PC-3 (cell line): Measurements from ENCODE around the gene SP9. TPM values are rescaled to one million over a fixed set of nuclear protein-coding genes. Genes with fewer than 3 reads are reported as not detected.

Experiments used
- ATAC-seq: fragments of 200-7000 bp; cut with Tn5 transposase; 2 replicates; pipeline ENCODE4 v1.9.1; 2020; ENCODE audit warnings: mild to moderate bottlenecking, moderate library complexity
- BruUV-seq: library from RNA; stranded (reverse); fragments of 400-500 nt; replicated peaks from 2 replicates; lab custom pipeline; 2021; lab: Mats Ljungman, UMichigan
- CTCF ChIA-PET: fragments of 300-600 bp; sonication (Branson Sonifier 250); formaldehyde crosslinking; loops from one replicate; lab custom pipeline; 2022; ENCODE audit warnings: antibody characterized with exemption; lab: Charles Lee
- POLR2A ChIA-PET: fragments of 300-600 bp; sonication (Branson Sonifier 250); formaldehyde crosslinking; loops from one replicate; lab custom pipeline; 2022; ENCODE audit warnings: antibody characterized with exemption; ENCODE audit not compliant: unreplicated experiment; lab: Charles Lee
- DNase-seq: peaks from one replicate; pipeline ENCODE4 v3.0.0-alpha.2; 2015
- H2AFZ ChIP-seq: fragments of 300-600 bp; sonication (generic); 2 replicates; pipeline ENCODE4 v1.6.0; 2016; ENCODE audit warnings: antibody characterized with exemption, low read length
- H3F3A ChIP-seq: fragments of 300-600 bp; sonication (generic); one replicate; pipeline ENCODE4 v1.6.0; 2017; ENCODE audit warnings: antibody characterized with exemption, low read length, control low read depth, mild to moderate bottlenecking; ENCODE audit not compliant: unreplicated experiment
- H3K27ac ChIP-seq: fragments of 300-600 bp; sonication (generic); 2 replicates; pipeline ENCODE4 v1.5.1; 2016; ENCODE audit warnings: mild to moderate bottlenecking, low read length
- H3K27me3 ChIP-seq: fragments of 300-600 bp; sonication (generic); 2 replicates; pipeline ENCODE4 v1.6.1; 2016; ENCODE audit warnings: low read length, mixed read lengths
- H3K36me3 ChIP-seq: fragments of 300-600 bp; sonication (generic); 2 replicates; pipeline ENCODE4 v1.6.1; 2016; ENCODE audit warnings: low read depth, mixed run types, low read length, mixed read lengths
- H3K4me1 ChIP-seq: fragments of 300-600 bp; sonication (generic); 2 replicates; pipeline ENCODE4 v1.5.1; 2016; ENCODE audit warnings: low read length; ENCODE audit not compliant: insufficient read depth
- H3K4me2 ChIP-seq: fragments of 300-600 bp; sonication (generic); 2 replicates; pipeline ENCODE4 v1.6.0; 2016; ENCODE audit warnings: low read length
- H3K4me3 ChIP-seq: fragments of 300-600 bp; sonication (generic); 2 replicates; pipeline ENCODE4 v1.5.1; 2016; ENCODE audit warnings: mild to moderate bottlenecking, low read length, mixed read lengths
- H3K79me2 ChIP-seq: fragments of 300-600 bp; sonication (generic); 2 replicates; pipeline ENCODE4 v1.6.1; 2017; ENCODE audit warnings: low read length, mixed read lengths
- H3K9ac ChIP-seq: fragments of 300-600 bp; sonication (generic); 2 replicates; pipeline ENCODE4 v1.6.0; 2016; ENCODE audit warnings: mild to moderate bottlenecking, low read length
- H3K9me2 ChIP-seq: fragments of 300-600 bp; sonication (generic); replicated peaks from 2 replicates; pipeline ENCODE4 v1.6.1; 2016; ENCODE audit warnings: mixed run types, low read length, mixed read lengths
- H3K9me3 ChIP-seq: fragments of 300-600 bp; sonication (generic); 2 replicates; pipeline ENCODE4 v1.6.1; 2016; ENCODE audit warnings: low read length, mixed read lengths
- H4K20me1 ChIP-seq: fragments of 300-600 bp; sonication (generic); 2 replicates; pipeline ENCODE4 v1.6.1; 2016; ENCODE audit warnings: low read length, mixed read lengths
- CTCF ChIP-seq: fragments of 300-600 bp; sonication (generic); conservative IDR thresholded peaks from 2 replicates; pipeline ENCODE4 v1.5.1; 2017; ENCODE audit warnings: antibody characterized with exemption, low read depth, mild to moderate bottlenecking, low read length
- EZH2 ChIP-seq: fragments of 300-600 bp; sonication (generic); IDR thresholded peaks from one replicate; pipeline ENCODE4 v1.6.1; 2017; ENCODE audit warnings: antibody characterized with exemption, mild to moderate bottlenecking, low read length; ENCODE audit not compliant: unreplicated experiment
- EZH2phosphoT487 ChIP-seq: fragments of 300-600 bp; sonication (generic); IDR thresholded peaks from 2 replicates; pipeline ENCODE4 v1.6.1; 2018; ENCODE audit warnings: mild to moderate bottlenecking, antibody characterized with exemption, low read length, borderline replicate concordance
- intact Hi-C: fragments of 100-400 bp; cut with micrococcal nuclease; formaldehyde crosslinking; loops from 2 replicates; pipeline ENCODE4 v1.9.0; 2023
- total RNA-seq: library from RNA; depleted of rRNA; stranded (reverse); fragments of >200 nt; gene quantifications from 2 replicates; pipeline ENCODE4 v1.2.3, GENCODE V29; 2014; rRNA removed

Gene SP9
- total RNA-seq, 1 experiment from 2014 or later = not detected

GRCh38 chr2:174383796-174384195 lies 49.0 kb downstream of the SP9 start:
- ChIA-PET POLR2A (interaction anchor here (0.7 kb wide), 1 partner anchor 407 kb away, joined by 17 read pairs; no protein-coding TSS in a partner anchor), CTCF (no interaction called here)
- no peaks in the 10 kb centered on the region for H3K9me2 ChIP-seq
- H3K9me3 ChIP-seq = no peaks in the 10 kb centered on the region
- DNase-seq = no peak
- no TSS peak for BruUV-seq
- H3K36me3 ChIP-seq = peaks cover 21% of the 10 kb centered on the region
- no peaks in the 10 kb centered on the region for H3K27me3 ChIP-seq
- H3F3A ChIP-seq = no peaks in the 10 kb centered on the region
- no peaks in the 10 kb centered on the region for H3K79me2 ChIP-seq
- H3K27ac ChIP-seq = no peak overlapping the region
- H3K4me2 ChIP-seq = no peak overlapping the region
- TF ChIP-seq CTCF = no peak
- no peak for TF ChIP-seq EZH2
- TF ChIP-seq EZH2phosphoT487 = no peak
- no peaks in the 10 kb centered on the region for H3K4me1 ChIP-seq
- no peak overlapping the region for H2AFZ ChIP-seq
- no peak overlapping the region for H3K9ac ChIP-seq
- no peaks in the 10 kb centered on the region for H4K20me1 ChIP-seq
- ATAC-seq = no peak
- intact Hi-C loops = no loop called here
- no peak overlapping the region for H3K4me3 ChIP-seq

GRCh38 chr2:174385201-174385600 lies 50.4 kb downstream of the SP9 start:
- POLR2A ChIA-PET = no interaction called here

More at GRCh38 chr2:174385201-174385600, 50.4 kb downstream of the SP9 start:
- no peaks in the 10 kb centered on the region for H3K4me1 ChIP-seq
- H3K27me3 ChIP-seq = no peaks in the 10 kb centered on the region
- DNase-seq (no peak), ATAC-seq (no peak)
- BruUV-seq = no TSS peak
- no peak overlapping the region for H3K27ac ChIP-seq
- no peaks in the 10 kb centered on the region for H4K20me1 ChIP-seq
- H3K9me2 ChIP-seq = no peaks in the 10 kb centered on the region
- no peak overlapping the region for H3K4me3 ChIP-seq
- no peaks in the 10 kb centered on the region for H3F3A ChIP-seq
- CTCF ChIA-PET = no interaction called here
- TF ChIP-seq CTCF = no peak
- no peak for TF ChIP-seq EZH2
- TF ChIP-seq EZH2phosphoT487 = no peak
- no peak overlapping the region for H3K9ac ChIP-seq
- no peaks in the 10 kb centered on the region for H3K9me3 ChIP-seq
- no peak overlapping the region for H2AFZ ChIP-seq
- peaks cover 14% of the 10 kb centered on the region for H3K36me3 ChIP-seq
- intact Hi-C loops = no loop called here
- H3K4me2 ChIP-seq = no peak overlapping the region
- no peaks in the 10 kb centered on the region for H3K79me2 ChIP-seq

Other genes with a start within 250 kb of the SP9 start
- 154 and 182 TPM in 2 replicates for gene OLA1, start 86.4 kb upstream of the SP9 start, total RNA-seq
- gene SCRN3, start 60.8 kb downstream of the SP9 start, total RNA-seq = 26.6 and 30.1 TPM in 2 replicates
- gene GPR155, start 152.1 kb downstream of the SP9 start, total RNA-seq = 0.69 and 1.3 TPM in 2 replicates